Endothelial cell of umbilical vein (primary cell): ENCODE measurements around the gene OTUD3. TPM values are rescaled to one million over a fixed set of nuclear protein-coding genes. Genes with fewer than 3 reads are reported as not detected.
A peak's percentile ranks its signal among the peaks of the same experiment; 100 is the strongest.
"Not testable (repeated sequence)": the region's sequence is repeated elsewhere in the genome, so short reads cannot be mapped to it uniquely, and the experiment has no call there.

Source experiments
- BruUV-seq: library from RNA; stranded (reverse); fragments of 400-500 nt; replicated peaks from 2 replicates; lab custom pipeline; 2021; lab: Mats Ljungman, UMichigan
- CTCF ChIA-PET: fragments of 300-600, 350-600 bp; sonication (Branson Sonifier 250); formaldehyde crosslinking; loops from one replicate; lab custom pipeline; 2021; ENCODE audit warnings: antibody characterized with exemption, inconsistent platforms; lab: Charles Lee
- POLR2A ChIA-PET: fragments of 300-600, 350-600 bp; sonication (Branson Sonifier 250); formaldehyde crosslinking; loops from one replicate; lab custom pipeline; 2021; ENCODE audit warnings: antibody characterized with exemption, inconsistent platforms; lab: Charles Lee
- DNase-seq: peaks from one replicate; pipeline ENCODE4 v3.0.0-alpha.2; 2011; ENCODE audit warnings: low read depth, low spot score
- FAIRE-seq: peaks from 2 replicates; lab custom pipeline; 2011; peaks lifted over from hg19 to GRCh38; lab: Jason Lieb, UNC
- H2AFZ ChIP-seq: 2 replicates; pipeline ENCODE4 v1.6.0; 2012; ENCODE audit warnings: low read depth, low read length, control low read depth, inconsistent platforms
- H3K27ac ChIP-seq: 2 replicates; pipeline ENCODE4 v1.5.1; 2011; ENCODE audit warnings: low read depth, mild to moderate bottlenecking, control low read depth, low read length, moderate library complexity; ENCODE audit not compliant: insufficient read depth
- H3K27me3 ChIP-seq, 2 experiments: 2 replicates each; pipeline versions ENCODE4 v1.6.0 to v1.6.1; 2011; ENCODE audit warnings: low read length in 2 of 2, mixed read lengths in 1 of 2; ENCODE audit not compliant: control insufficient read depth in 2 of 2, insufficient read depth in 2 of 2
- H3K36me3 ChIP-seq, 2 experiments: 2 replicates in 1 of 2; 3 replicates in 1 of 2; pipeline ENCODE4 v1.5.1; 2011; ENCODE audit warnings: low read length in 2 of 2, mild to moderate bottlenecking in 1 of 2, moderate library complexity in 1 of 2; ENCODE audit not compliant: control insufficient read depth in 2 of 2, insufficient read depth in 2 of 2; ENCODE audit errors: extremely low read depth in 1 of 2
- H3K4me1 ChIP-seq: 3 replicates; pipeline ENCODE4 v1.5.1; 2011; ENCODE audit warnings: mild to moderate bottlenecking, low read length; ENCODE audit not compliant: control insufficient read depth, insufficient read depth; ENCODE audit errors: extremely low read depth
- H3K4me2 ChIP-seq: 2 replicates; pipeline ENCODE4 v1.6.1; 2011; ENCODE audit warnings: low read length, control low read depth, mixed read lengths; ENCODE audit not compliant: insufficient read depth
- H3K4me3 ChIP-seq, 3 experiments: fragments of 200-600 bp in 1 of 3; sonication (generic), shearing (Covaris generic) in 1 of 3; replicated peaks in 1 of 3; 2 replicates each; pipeline ENCODE4 v1.5.1; 2011 to 2016; ENCODE audit warnings: control low read depth in 3 of 3, low read length in 3 of 3, mild to moderate bottlenecking in 2 of 3, inconsistent platforms in 1 of 3, low read depth in 1 of 3, moderate library complexity in 1 of 3; ENCODE audit not compliant: insufficient read depth in 1 of 3
- H3K79me2 ChIP-seq: 2 replicates; pipeline ENCODE4 v1.6.0; 2012; ENCODE audit warnings: low read length, inconsistent platforms; ENCODE audit not compliant: control insufficient read depth, insufficient read depth
- H3K9ac ChIP-seq: replicated peaks from 2 replicates; pipeline ENCODE3; 2011; ENCODE audit warnings: low read length, control low read depth; ENCODE audit not compliant: insufficient read depth; ENCODE audit errors: extremely low read depth
- H3K9me1 ChIP-seq: replicated peaks from 3 replicates; pipeline ENCODE4 v1.6.0; 2011; ENCODE audit warnings: mild to moderate bottlenecking, low read length; ENCODE audit not compliant: control insufficient read depth, insufficient read depth; ENCODE audit errors: extremely low read depth
- H3K9me3 ChIP-seq: replicated peaks from 2 replicates; pipeline ENCODE4 v1.5.1; 2012; ENCODE audit warnings: low read length, inconsistent platforms; ENCODE audit not compliant: control insufficient read depth, insufficient read depth
- H4K20me1 ChIP-seq: replicated peaks from 2 replicates; pipeline ENCODE3; 2011; ENCODE audit warnings: mild to moderate bottlenecking, low read length; ENCODE audit not compliant: control insufficient read depth, insufficient read depth; ENCODE audit errors: extremely low read depth
- FOS ChIP-seq: IDR thresholded peaks from 2 replicates; pipeline ENCODE4 v1.6.1; 2011; ENCODE audit warnings: mild to moderate bottlenecking, low read length, moderate library complexity, borderline replicate concordance; ENCODE audit not compliant: insufficient read depth
- JUN ChIP-seq: IDR thresholded peaks from 2 replicates; pipeline ENCODE4 v1.6.1; 2011; ENCODE audit warnings: borderline replicate concordance, low read depth; ENCODE audit not compliant: insufficient read length, insufficient read depth
- MYC ChIP-seq: IDR thresholded peaks from one replicate; pipeline ENCODE4 v1.6.1; 2011; ENCODE audit warnings: mild to moderate bottlenecking, low read depth, low read length
- POLR2AphosphoS5 ChIP-seq: IDR thresholded peaks from 2 replicates; pipeline ENCODE4 v1.6.1; 2012; ENCODE audit warnings: low read depth, mild to moderate bottlenecking, control low read depth, low read length, moderate library complexity; ENCODE audit not compliant: insufficient read depth
- dilution Hi-C: fragments of 300-500 bp; cut with MboI; formaldehyde crosslinking; loops from one replicate; pipeline ENCODE4 v1.15.0; 2019; ENCODE audit warnings: low sequenced_read_pairs; ENCODE audit not compliant: extremely low pct_ligation_motif_present
- intact Hi-C: fragments of 100-400 bp; cut with micrococcal nuclease; formaldehyde crosslinking; loops from one replicate; pipeline ENCODE4 v1.10.0; 2022
- polyA plus RNA-seq, 4 experiments: library from polyadenylated mRNA; depleted of rRNA in 3 of 4; stranded (reverse) in 3 of 4; unstranded in 1 of 4; fragments of >200 nt; gene quantifications; 2 replicates each; pipeline versions ENCODE4 v1.2.1 to v1.2.3, GENCODE V29; 2011 to 2012; ENCODE audit warnings: missing spikeins in 1 of 4
- total RNA-seq: library from RNA; stranded (reverse); gene quantifications from 2 replicates; pipeline ENCODE4 v1.2.3, GENCODE V29; 2021
- TF ChIP-seq, protein P1 (sequence below), 2 donors: IDR thresholded peaks; 1 replicate in 1 of 2; 2 replicates in 1 of 2; pipeline ENCODE4 v1.5.1; 2011; ENCODE audit warnings: low read length in 2 of 2, mild to moderate bottlenecking in 2 of 2, moderate library complexity in 2 of 2, control low read depth in 1 of 2, inconsistent platforms in 1 of 2, low read depth in 1 of 2; ENCODE audit not compliant: insufficient read depth in 1 of 2; ENCODE audit errors: extremely low read depth in 1 of 2

OTUD3 gene
- total and polyA plus RNA-seq, 2 donors (not counting 3 experiments of a cell fraction or from before 2014, with no cell fraction given) = 3.1 to 10.6 TPM

DNA sequence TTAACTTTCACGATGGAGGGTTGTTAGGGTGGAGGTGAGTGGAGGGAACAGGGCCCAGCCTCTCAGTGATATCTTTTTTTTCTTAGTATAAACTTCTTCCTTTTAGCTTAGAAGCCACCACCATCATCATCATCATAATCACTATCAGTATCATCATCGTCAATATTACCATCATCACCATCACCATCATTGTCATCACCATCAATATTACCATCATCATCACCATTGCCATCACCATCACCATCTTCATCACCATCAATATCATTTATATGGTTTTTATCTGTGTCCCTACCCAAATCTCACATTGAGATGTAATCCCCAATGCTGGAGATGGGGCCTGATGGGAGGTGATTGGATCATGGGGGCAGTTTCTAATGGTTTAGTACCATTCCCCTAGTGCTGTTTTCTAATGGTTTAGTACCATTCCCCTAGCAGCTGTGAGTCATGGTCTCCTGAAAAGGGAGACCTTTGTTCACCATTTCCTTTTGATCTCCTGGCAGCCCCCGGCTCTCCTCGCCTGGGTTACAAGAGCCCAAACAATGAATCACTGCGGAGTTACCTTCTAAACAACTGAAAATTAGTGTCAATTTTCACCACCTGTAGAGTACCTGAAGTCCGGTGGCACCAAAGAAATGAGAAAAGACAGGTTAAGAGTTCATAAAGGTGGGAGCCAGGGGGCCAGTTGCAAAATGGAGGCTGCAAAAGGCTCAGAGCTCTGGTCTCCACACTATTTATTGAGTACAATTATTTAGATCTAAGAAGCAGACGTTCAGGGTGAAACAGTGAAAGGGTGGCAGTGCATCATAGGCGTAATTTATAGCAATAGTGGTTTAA lies 44.3 kb downstream of the OTUD3 start:
- FAIRE-seq = peak; percentile 8
- no peak for TF ChIP-seq POLR2AphosphoS5
- TF ChIP-seq MYC = no peak
- TF ChIP-seq, protein P1, sequence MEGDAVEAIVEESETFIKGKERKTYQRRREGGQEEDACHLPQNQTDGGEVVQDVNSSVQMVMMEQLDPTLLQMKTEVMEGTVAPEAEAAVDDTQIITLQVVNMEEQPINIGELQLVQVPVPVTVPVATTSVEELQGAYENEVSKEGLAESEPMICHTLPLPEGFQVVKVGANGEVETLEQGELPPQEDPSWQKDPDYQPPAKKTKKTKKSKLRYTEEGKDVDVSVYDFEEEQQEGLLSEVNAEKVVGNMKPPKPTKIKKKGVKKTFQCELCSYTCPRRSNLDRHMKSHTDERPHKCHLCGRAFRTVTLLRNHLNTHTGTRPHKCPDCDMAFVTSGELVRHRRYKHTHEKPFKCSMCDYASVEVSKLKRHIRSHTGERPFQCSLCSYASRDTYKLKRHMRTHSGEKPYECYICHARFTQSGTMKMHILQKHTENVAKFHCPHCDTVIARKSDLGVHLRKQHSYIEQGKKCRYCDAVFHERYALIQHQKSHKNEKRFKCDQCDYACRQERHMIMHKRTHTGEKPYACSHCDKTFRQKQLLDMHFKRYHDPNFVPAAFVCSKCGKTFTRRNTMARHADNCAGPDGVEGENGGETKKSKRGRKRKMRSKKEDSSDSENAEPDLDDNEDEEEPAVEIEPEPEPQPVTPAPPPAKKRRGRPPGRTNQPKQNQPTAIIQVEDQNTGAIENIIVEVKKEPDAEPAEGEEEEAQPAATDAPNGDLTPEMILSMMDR (IDR thresholded peaks at IDR 0.05; ENCODE audit: extremely low read depth in 1 of 2, insufficient read depth in 1 of 2, low read depth in 1 of 2, low read length in 2 of 2) = no peak
- TF ChIP-seq JUN = peak; percentile 56
- TF ChIP-seq FOS = peak; percentile 55
- H3K9me3 ChIP-seq = peaks cover 3% of the 10 kb centered on the region
- DNase-seq = peak; percentile 70
- H2AFZ ChIP-seq = no peak overlapping the region
- no peaks in the 10 kb centered on the region for H3K4me1 ChIP-seq
- H3K4me3 ChIP-seq = no peak overlapping the region
- no peaks in the 10 kb centered on the region for H3K9me1 ChIP-seq
- no TSS peak for BruUV-seq
- no peak overlapping the region for H3K27ac ChIP-seq
- ChIA-PET POLR2A (no interaction called here), CTCF (interaction anchor here (1.4 kb wide), 2 partner anchors 9 to 269 kb away, joined by 4 to 5 read pairs; no protein-coding TSS in a partner anchor)
- no peaks in the 10 kb centered on the region for H3K79me2 ChIP-seq
- dilution Hi-C loops (no loop called here), intact Hi-C loops (no loop called here)
- no peak overlapping the region for H3K4me2 ChIP-seq
- H3K36me3 ChIP-seq = no peaks in the 10 kb centered on the region
- H3K9ac ChIP-seq = no peak overlapping the region
- no peaks in the 10 kb centered on the region for H4K20me1 ChIP-seq
- H3K27me3 ChIP-seq = no peaks in the 10 kb centered on the region

- H3K27me3 ChIP-seq, dilution Hi-C loops, intact Hi-C loops, BruUV-seq, FAIRE-seq, H3K4me2 ChIP-seq, H3K9me3 ChIP-seq, H2AFZ ChIP-seq, H3K9me1 ChIP-seq, H3K27ac ChIP-seq, H3K4me3 ChIP-seq, DNase-seq, H3K4me1 ChIP-seq, H4K20me1 ChIP-seq, H3K36me3 ChIP-seq, POLR2A ChIA-PET, H3K79me2 ChIP-seq, H3K9ac ChIP-seq: not testable (repeated sequence)
- CTCF ChIA-PET = interaction anchor here (1.4 kb wide), 1 partner anchor 9 kb away, joined by 5 read pairs; no protein-coding TSS in a partner anchor
Measured at GRCh38 chr1:19927130-19927421, 44.9 kb downstream of the OTUD3 start.
